AG09309 (cell line): ENCODE data around the gene WDR82.

Experiments
- DNase-seq: peaks from one replicate; pipeline ENCODE4 v3.0.0-alpha.2; 2010; ENCODE audit warnings: low read depth
- H3K4me3 ChIP-seq: 2 replicates; pipeline ENCODE4 v1.5.1; 2011; ENCODE audit warnings: mild to moderate bottlenecking, low read depth, low read length, moderate library complexity; ENCODE audit not compliant: control insufficient read depth
- TF ChIP-seq, protein P1 (sequence below): IDR thresholded peaks from 2 replicates; pipeline ENCODE4 v1.5.1; 2011; ENCODE audit warnings: mild to moderate bottlenecking, low read depth, low read length, inconsistent platforms; ENCODE audit not compliant: insufficient read depth, control insufficient read depth; ENCODE audit errors: missing control alignments

WDR82 gene

DNA sequence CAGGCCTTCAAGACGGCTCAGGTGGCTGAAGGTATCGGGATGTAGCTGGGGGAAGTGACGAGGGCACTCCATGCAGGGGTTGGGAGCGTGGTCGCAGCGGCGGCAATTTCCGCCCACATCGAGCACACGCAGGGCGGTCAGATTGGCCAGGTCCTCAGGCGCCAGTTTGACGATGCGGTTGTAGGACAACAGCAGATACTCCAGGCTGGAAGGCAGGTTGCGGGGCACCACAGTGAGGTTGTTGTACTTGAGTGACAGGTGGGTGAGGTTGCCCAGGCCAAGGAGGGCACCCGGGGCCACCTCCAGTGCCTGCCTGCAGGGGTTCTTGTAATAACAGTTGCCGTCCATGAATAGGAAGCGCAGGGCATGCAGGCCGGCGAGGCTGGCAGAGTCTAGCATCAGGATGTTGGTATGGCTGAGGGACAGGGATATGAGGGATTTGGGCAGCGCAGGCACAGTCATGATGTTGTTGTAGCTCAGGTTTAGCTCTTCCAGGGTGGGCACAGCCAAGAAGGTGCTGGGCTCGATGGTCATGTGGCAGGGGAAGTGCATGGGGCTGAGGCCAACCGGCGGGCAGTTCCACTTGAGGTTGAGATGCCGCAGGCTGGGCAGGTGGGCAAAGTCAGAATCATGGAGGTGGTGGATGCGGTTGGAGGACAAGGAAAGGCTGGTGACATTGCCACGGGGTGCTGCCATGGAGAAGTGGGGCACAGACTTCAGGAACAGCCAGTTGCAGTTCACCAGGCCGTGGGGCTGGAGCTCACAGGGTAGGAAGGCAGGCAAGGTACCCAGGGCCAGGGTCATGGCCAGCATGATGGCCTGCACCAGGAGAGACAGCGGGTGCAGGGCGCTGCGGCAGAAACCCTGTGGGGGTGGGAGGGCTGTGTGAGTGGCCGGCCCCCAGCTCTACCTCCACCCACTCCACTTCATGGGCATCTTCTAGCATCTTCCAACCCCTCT is 54.7 kb downstream of the WDR82 start:
- TF ChIP-seq, protein P1, sequence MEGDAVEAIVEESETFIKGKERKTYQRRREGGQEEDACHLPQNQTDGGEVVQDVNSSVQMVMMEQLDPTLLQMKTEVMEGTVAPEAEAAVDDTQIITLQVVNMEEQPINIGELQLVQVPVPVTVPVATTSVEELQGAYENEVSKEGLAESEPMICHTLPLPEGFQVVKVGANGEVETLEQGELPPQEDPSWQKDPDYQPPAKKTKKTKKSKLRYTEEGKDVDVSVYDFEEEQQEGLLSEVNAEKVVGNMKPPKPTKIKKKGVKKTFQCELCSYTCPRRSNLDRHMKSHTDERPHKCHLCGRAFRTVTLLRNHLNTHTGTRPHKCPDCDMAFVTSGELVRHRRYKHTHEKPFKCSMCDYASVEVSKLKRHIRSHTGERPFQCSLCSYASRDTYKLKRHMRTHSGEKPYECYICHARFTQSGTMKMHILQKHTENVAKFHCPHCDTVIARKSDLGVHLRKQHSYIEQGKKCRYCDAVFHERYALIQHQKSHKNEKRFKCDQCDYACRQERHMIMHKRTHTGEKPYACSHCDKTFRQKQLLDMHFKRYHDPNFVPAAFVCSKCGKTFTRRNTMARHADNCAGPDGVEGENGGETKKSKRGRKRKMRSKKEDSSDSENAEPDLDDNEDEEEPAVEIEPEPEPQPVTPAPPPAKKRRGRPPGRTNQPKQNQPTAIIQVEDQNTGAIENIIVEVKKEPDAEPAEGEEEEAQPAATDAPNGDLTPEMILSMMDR = no peak
- no peak overlapping the region for H3K4me3 ChIP-seq
- no peak for DNase-seq

DNA sequence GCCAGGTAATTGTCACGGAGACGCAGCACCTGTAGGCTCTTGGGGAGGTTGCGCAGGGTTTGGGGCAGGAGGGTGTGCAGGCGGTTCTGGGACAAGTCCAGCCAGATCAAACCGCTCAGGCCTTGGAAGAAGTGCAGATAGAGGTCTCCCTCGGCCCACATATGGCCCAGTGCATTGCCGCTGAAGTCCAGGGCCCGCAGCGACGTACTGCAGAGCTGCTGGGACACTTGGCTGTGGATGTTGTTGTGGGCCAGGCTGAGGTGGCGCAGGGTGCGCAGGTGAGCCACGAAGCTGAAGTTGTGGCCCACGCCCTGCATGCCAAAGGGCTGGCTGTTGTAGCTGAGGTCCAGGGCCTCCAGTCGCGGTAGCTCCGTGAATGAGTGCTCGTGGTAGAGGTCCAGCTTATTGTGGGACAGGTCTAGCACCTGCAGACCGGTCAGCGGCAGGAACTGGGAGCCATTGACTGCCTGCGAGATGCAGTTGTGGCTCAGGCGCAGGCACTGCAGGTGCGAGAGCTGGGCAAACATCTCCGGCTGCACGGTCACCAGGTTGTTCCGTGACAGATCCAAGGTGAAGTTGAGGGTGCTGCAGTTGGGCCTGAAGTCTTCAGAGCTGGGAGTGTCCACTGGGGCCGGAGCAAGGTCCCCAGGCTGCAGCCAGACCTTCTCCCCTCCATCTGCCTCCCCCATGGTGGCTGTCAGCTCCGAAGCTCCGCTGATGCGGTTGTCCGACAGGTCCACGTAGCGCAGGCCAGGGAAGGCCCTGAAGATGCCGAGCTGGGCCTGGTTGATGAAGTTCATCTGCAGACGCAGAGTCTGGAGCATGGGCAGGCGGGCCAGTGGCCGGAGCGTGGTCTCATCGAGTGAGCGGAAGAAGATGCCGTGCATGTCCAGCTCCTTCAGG is 55.9 kb downstream of the WDR82 start:
- TF ChIP-seq, protein P1 = no peak
- no peak for DNase-seq
- no peak overlapping the region for H3K4me3 ChIP-seq

DNA sequence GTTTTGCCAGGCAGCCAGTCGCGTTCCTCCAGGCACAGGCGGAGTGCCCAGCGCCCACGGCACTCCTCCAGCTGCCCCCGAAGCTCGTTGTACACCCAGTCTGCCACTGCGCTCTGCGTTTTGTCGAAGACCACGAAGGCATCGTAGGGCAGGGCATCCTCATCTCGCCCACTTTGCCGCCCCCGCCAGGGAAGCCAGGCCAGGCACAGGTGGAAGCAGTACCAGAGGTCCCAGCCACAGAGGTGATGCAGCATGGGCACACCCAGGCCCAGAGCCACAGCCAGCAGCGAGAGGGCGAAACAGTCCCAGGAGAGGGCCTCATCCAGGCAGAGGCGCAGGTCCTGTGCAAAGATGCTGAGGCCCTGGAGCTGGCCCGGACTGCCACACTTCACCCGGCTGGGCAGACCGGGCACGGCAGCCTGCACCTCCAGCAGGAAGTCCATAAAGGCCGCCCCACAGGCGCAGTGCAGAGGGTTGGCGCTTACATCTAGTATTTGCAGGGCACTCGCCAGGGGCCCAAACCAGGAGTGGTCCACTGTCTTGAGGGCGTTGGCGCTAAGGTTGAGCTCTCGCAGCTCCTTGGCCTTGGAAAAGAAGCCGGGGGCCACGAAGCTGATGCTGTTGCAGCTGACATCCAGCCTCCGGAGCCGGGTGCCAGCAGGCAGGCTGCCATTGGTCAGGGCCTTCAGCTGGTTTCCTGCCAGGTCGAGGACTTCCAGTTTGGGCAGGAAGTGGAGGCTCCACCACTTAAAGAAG is 56.7 kb downstream of the WDR82 start:
- no peak for DNase-seq
- no peak overlapping the region for H3K4me3 ChIP-seq
- TF ChIP-seq, protein P1 = no peak

DNA sequence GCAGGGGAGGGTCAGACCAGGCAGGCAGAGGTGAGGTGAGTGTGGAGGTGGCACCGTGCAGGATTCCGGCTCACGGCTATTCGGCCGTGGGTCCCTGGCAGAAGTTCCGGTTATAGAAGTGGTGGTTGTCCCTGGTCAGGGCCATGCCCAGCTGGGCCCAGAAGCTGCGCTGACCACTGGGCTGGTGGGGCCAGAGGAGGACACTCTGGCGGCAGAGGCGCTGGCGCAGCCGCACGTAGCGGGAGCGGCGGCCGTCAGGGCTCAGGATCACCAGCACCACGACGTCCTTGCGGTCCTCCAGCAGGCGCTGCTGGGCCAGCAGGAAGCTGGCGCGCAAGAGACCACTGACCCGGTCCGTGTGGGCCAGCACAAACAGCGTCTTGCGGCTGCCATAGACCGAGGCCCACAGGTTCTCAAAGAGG is 57.3 kb downstream of the WDR82 start:
- TF ChIP-seq, protein P1 = no peak
- no peak for DNase-seq
- no peak overlapping the region for H3K4me3 ChIP-seq

DNA sequence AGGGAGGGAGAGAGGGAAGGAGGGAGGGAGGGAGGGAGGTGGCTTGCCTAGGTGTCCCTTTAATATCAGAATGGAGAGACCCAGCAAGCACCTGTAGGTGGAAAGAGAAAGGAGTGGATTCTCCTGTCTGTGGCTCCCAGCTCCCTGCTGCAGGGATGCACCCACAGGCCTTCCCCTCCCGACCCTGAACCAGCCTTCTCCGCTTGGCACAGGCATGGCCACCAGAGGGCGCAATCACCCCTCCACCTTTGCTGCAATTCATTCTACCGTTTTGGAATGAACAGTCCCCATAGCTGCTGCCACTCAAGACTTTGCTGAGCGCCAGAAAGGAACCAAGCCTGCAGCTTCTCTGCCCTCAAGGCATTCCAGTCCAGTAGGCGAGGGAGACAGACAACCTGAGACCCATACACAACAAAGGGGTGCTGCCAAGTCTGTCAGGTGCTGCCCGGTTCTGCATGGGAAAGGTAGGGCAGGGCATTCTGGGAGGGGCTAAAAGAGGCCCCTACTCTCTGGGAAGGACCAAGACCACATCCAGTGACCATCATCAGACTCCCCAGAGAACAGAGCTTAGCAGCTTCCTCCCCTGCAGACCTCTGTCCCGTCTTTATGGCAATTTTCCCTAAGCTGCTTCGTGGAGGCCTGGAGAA is 57.9 kb downstream of the WDR82 start:
- DNase-seq = no peak
- TF ChIP-seq, protein P1 = peak; percentile 97
- no peak overlapping the region for H3K4me3 ChIP-seq

DNA sequence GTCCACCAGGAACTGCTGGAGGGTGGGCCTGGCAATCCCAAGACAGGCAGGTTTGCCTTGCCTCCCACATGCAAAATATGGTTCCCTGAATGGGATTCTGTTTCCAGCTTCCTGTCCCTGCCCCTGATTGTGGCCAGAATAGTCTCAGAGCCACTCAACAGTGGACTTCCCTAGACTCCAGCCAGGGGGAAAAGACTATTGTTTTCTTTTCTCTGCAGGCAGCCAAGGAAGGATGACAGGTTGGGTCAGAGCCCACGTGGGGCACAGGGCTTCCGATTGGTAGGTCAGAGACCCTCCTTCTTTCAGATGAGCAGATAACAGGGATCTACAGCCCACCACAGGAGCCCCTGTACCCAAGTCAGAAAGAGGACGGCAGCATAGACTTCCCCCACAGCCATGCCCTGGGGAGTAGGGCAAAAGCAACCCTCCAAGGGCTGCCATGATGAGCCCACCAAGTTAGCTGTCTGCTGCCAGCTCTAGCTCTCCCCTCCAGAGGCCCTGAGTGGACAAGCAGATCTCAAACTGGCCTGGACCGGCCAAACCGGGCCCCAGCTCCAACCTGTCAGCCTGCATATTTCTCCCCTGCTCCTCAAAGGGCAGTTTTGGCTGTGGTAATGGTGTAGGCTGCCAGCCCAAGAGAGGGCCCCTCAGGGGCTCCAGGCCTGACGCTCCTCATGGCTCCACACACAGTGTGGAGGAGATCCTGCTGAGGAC is 59.4 kb downstream of the WDR82 start:
- no peak for DNase-seq
- H3K4me3 ChIP-seq = no peak overlapping the region
- TF ChIP-seq, protein P1 = no peak
